Thyroid gland (tissue), 4 donors: ENCODE results near the gene DYNLT2.

Experiments
- CTCF ChIP-seq, 6 experiments: fragments of 200-600 bp in 3 of 6; fragments of 450-650 bp in 3 of 6; sonication (generic) in 3 of 6; IDR thresholded peaks; one replicate each; pipeline ENCODE4 v1.5.1; 2016 to 2019; ENCODE audit warnings: antibody characterized with exemption in 6 of 6, mild to moderate bottlenecking in 2 of 6, inconsistent platforms in 1 of 6, moderate library complexity in 1 of 6
- POLR2A ChIP-seq, 2 donors: fragments of 450-650 bp; IDR thresholded peaks; one replicate each; pipeline ENCODE4 v1.6.1; 2017; ENCODE audit warnings: antibody characterized with exemption in 2 of 2, mild to moderate bottlenecking in 2 of 2, moderate library complexity in 1 of 2

- TF ChIP-seq POLR2A (IDR thresholded peaks at IDR 0.05) (no peak), CTCF (IDR thresholded peaks at IDR 0.05) (no peak)
Measured at GRCh38 chr6:169776379-169776778, 25.0 kb upstream of the DYNLT2 start.
